ENCODE measurements around the gene LIN28A.

DNA sequence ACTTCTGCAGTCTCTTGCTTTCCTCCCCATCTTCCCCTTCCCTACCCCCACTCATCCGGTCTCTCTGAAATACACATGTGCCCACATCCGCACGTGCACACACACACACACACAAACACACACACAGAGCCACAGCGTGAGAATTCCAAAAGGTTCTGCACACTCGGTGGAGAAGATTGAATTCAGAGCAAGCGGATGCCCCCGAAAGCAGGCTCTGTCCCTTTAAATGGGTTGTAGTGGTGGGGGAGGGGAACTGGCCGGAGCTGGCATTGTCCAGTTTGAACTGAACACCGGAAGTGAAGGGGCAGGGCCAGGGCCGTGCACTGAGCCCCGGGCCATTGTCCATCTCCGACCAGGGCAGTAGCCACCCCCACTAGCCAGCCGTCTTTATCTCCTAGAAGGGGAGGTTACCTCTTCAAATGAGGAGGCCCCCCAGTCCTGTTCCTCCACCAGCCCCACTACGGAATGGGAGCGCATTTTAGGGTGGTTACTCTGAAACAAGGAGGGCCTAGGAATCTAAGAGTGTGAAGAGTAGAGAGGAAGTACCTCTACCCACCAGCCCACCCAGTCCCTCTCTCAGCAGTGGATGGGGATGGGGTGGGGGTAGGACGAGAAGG lies 1.3 kb upstream of the LIN28A start:
- no peak for TF ChIP-seq EZH2 (IDR thresholded peaks at IDR 0.05; ENCODE audit: borderline replicate concordance, low read depth, low read length, severe bottlenecking)
- TF ChIP-seq, protein P1, sequence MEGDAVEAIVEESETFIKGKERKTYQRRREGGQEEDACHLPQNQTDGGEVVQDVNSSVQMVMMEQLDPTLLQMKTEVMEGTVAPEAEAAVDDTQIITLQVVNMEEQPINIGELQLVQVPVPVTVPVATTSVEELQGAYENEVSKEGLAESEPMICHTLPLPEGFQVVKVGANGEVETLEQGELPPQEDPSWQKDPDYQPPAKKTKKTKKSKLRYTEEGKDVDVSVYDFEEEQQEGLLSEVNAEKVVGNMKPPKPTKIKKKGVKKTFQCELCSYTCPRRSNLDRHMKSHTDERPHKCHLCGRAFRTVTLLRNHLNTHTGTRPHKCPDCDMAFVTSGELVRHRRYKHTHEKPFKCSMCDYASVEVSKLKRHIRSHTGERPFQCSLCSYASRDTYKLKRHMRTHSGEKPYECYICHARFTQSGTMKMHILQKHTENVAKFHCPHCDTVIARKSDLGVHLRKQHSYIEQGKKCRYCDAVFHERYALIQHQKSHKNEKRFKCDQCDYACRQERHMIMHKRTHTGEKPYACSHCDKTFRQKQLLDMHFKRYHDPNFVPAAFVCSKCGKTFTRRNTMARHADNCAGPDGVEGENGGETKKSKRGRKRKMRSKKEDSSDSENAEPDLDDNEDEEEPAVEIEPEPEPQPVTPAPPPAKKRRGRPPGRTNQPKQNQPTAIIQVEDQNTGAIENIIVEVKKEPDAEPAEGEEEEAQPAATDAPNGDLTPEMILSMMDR (IDR thresholded peaks at IDR 0.05; ENCODE audit: borderline replicate concordance, extremely low read depth, low read length, poor library complexity, severe bottlenecking) = no peak
